ENCODE measurements around the gene TIAM2. TPM values are rescaled to one million over a fixed set of nuclear protein-coding genes. Genes with fewer than 3 reads are reported as not detected.

The TIAM2 gene
- total and polyA plus RNA-seq, 9 of the 15 experiments (the other 6 are each of a cell fraction or from before 2014, with no cell fraction given), result 0.73 to 6.5 (median 4.3) TPM

GRCh38 chr6:155234167-155234566 is 239.1 kb downstream of the TIAM2 start (continued):
- TF ChIP-seq CHD7 (IDR thresholded peaks at IDR 0.05; ENCODE audit: low read depth, low read length), result no peak
- no peak for TF ChIP-seq SRSF1 (IDR thresholded peaks at IDR 0.05; ENCODE audit: low read depth, low read length)
- TF ChIP-seq CAMTA2 (CRISPR knock-in tag; conservative IDR thresholded peaks at IDR 0.05), result no peak
- no peak for TF ChIP-seq MIER1 (IDR thresholded peaks at IDR 0.05; ENCODE audit: low read depth)
- no peak for TF ChIP-seq MYC (IDR thresholded peaks at IDR 0.05; ENCODE audit: low read depth, low read length)
- TF ChIP-seq MYC (CRISPR knock-in tag; IDR thresholded peaks at IDR 0.05; ENCODE audit: borderline replicate concordance, low read depth), result no peak

Data from K562 (cell line).